Colon (tissue), 2 donors: Measurements from ENCODE around the gene ZNF324.
"Not testable (repeated sequence)": the region's sequence is repeated elsewhere in the genome, so short reads cannot be mapped to it uniquely, and the experiment has no call there.

ENCODE experiments used
- FAIRE-seq: peaks from 2 replicates; lab custom pipeline; 2012; peaks lifted over from hg19 to GRCh38; lab: Jason Lieb, UNC
- donor health status: control.
- donor health status: control.

Gene ZNF324

GRCh38 chr19:58471736-58472135, 4.9 kb downstream of the ZNF324 start:
- FAIRE-seq, result no peak

- no peak for FAIRE-seq
Measured at GRCh38 chr19:58473775-58474174, 6.9 kb downstream of the ZNF324 start.

GRCh38 chr19:58474291-58474996, 7.6 kb downstream of the ZNF324 start:
- no peak for FAIRE-seq

GRCh38 chr19:58474997-58475713, 8.3 kb downstream of the ZNF324 start:
- no peak for FAIRE-seq

- FAIRE-seq, result no peak
Measured at GRCh38 chr19:58475714-58476497, 9.0 kb downstream of the ZNF324 start, which contains the start of gene ZNF446. Gene ZNF446, plus strand, starts transcription at chr19:58476352. Its CDS starts 867 bp downstream, at chr19:58477219.

GRCh38 chr19:58476498-58477015, 9.7 kb downstream of the ZNF324 start:
- FAIRE-seq, result no peak

- FAIRE-seq, result no peak
Measured at GRCh38 chr19:58477130-58477529, 10.2 kb downstream of the ZNF324 start.

- FAIRE-seq, result no peak
Measured at GRCh38 chr19:58477871-58478270, 11.0 kb downstream of the ZNF324 start.

GRCh38 chr19:58479303-58479702, 12.4 kb downstream of the ZNF324 start:
- no peak for FAIRE-seq

GRCh38 chr19:58479736-58480480, 13.0 kb downstream of the ZNF324 start:
- FAIRE-seq, result no peak

- FAIRE-seq, result no peak
Measured at GRCh38 chr19:58480481-58480830, 13.6 kb downstream of the ZNF324 start.

GRCh38 chr19:58480831-58481230, 14.0 kb downstream of the ZNF324 start:
- no peak for FAIRE-seq

GRCh38 chr19:58482372-58482771, 15.5 kb downstream of the ZNF324 start:
- no peak for FAIRE-seq

- no peak for FAIRE-seq
Measured at GRCh38 chr19:58483776-58484175, 16.9 kb downstream of the ZNF324 start.

- not testable (repeated sequence) for FAIRE-seq
Measured at GRCh38 chr19:58484349-58484748, 17.5 kb downstream of the ZNF324 start.

- FAIRE-seq, result no peak
Measured at GRCh38 chr19:58491393-58491792, 24.5 kb downstream of the ZNF324 start.

GRCh38 chr19:58492265-58492664, 25.4 kb downstream of the ZNF324 start:
- FAIRE-seq, result no peak

- FAIRE-seq, result no peak
Measured at GRCh38 chr19:58497634-58498170, 30.8 kb downstream of the ZNF324 start.

- no peak for FAIRE-seq
Measured at GRCh38 chr19:58498316-58499020, 31.6 kb downstream of the ZNF324 start.

- FAIRE-seq, result no peak
Measured at GRCh38 chr19:58499021-58499927, 32.4 kb downstream of the ZNF324 start.
